Esophagus (tissue), 2 donors: ENCODE results near the gene CLOCK. TPM values are rescaled to one million over a fixed set of nuclear protein-coding genes. Genes with fewer than 3 reads are reported as not detected.

Experiments used
- H3K27ac ChIP-seq, 2 donors: one replicate each; pipeline ENCODE4 v1.5.1; 2013; ENCODE audit warnings: low read depth in 2 of 2, mild to moderate bottlenecking in 2 of 2, inconsistent platforms in 1 of 2, low read length in 1 of 2, moderate library complexity in 1 of 2
- H3K27me3 ChIP-seq, 2 donors: one replicate each; pipeline ENCODE4 v1.6.1; 2013; ENCODE audit warnings: low read length in 2 of 2, control low read depth in 1 of 2, mild to moderate bottlenecking in 1 of 2; ENCODE audit not compliant: insufficient read depth in 2 of 2, control insufficient read depth in 1 of 2
- H3K36me3 ChIP-seq, 2 donors: one replicate each; pipeline ENCODE4 v1.6.1; 2013; ENCODE audit warnings: low read length in 1 of 2; ENCODE audit not compliant: control insufficient read depth in 2 of 2, insufficient read depth in 2 of 2
- H3K4me1 ChIP-seq, 2 donors: one replicate each; pipeline ENCODE4 v1.6.1; 2013; ENCODE audit warnings: low read length in 1 of 2; ENCODE audit not compliant: control insufficient read depth in 2 of 2, insufficient read depth in 2 of 2
- H3K4me3 ChIP-seq, 2 donors: one replicate each; pipeline ENCODE4 v1.5.1; 2013; ENCODE audit warnings: low read length in 2 of 2, mild to moderate bottlenecking in 2 of 2, low read depth in 1 of 2, moderate library complexity in 1 of 2
- H3K9me3 ChIP-seq, 2 donors: one replicate each; pipeline ENCODE4 v1.6.1; 2013; ENCODE audit warnings: mild to moderate bottlenecking in 2 of 2, low read depth in 1 of 2, low read length in 1 of 2, moderate library complexity in 1 of 2; ENCODE audit not compliant: control insufficient read depth in 2 of 2, insufficient read depth in 1 of 2
- WGBS, 2 donors: extraction: QIAGEN DNeasy Blood & Tissue Kit; methylation state at CpG; one replicate each; pipeline ENCODE4 v1.1.7; 2013; 5-methylcytosine and 5-hydroxymethylcytosine counted together
- polyA plus RNA-seq, 2 donors: library from polyadenylated mRNA; stranded (reverse); fragments of 200-250 nt; gene quantifications; one replicate each; pipeline ENCODE4 v1.2.3, GENCODE V29; 2013
- donor health status: healthy with polysubstance abuse.
- donor health status: Bipolar disorder and iron deficiency.

CLOCK gene
- polyA plus RNA-seq, 2 donors = 8.0 to 8.3 TPM

GRCh38 chr4:55524844-55525571 is 21.7 kb downstream of the CLOCK start:
- Histone ChIP-seq H3K27me3 (no peaks in the 10 kb centered on the region), H3K27ac (no peak overlapping the region), H3K9me3 (no peaks in the 10 kb centered on the region), H3K4me3 (no peak overlapping the region), H3K36me3 (no peaks in the 10 kb centered on the region), H3K4me1 (no peaks in the 10 kb centered on the region)
- 86 to 90% methylated on average over 4 of the region's 4 CpGs for WGBS, 2 donors

DNA sequence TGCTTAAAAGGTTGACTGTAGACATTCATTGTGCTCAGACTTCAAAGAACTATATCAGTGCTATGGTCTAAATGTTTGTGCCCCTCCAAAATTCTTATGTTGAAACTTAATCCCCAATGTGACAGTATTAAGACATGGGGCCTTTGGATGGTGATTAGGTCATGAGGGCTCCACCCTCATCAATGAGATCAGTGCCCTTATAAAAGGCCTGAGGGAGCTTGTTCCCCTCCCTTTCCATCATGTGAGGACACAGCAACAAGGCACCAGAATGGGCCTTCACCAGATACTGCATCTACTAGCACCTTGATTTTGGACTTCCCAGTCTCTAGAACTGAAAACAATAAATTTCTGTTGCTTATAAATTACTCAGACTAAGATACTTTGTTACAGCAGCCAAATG is 28.3 kb downstream of the CLOCK start:
- Histone ChIP-seq H3K9me3 (no peaks in the 10 kb centered on the region), H3K4me1 (no peaks in the 10 kb centered on the region), H3K27me3 (no peaks in the 10 kb centered on the region), H3K36me3 (no peaks in the 10 kb centered on the region), H3K4me3 (no peak overlapping the region), H3K27ac (no peak overlapping the region)

DNA sequence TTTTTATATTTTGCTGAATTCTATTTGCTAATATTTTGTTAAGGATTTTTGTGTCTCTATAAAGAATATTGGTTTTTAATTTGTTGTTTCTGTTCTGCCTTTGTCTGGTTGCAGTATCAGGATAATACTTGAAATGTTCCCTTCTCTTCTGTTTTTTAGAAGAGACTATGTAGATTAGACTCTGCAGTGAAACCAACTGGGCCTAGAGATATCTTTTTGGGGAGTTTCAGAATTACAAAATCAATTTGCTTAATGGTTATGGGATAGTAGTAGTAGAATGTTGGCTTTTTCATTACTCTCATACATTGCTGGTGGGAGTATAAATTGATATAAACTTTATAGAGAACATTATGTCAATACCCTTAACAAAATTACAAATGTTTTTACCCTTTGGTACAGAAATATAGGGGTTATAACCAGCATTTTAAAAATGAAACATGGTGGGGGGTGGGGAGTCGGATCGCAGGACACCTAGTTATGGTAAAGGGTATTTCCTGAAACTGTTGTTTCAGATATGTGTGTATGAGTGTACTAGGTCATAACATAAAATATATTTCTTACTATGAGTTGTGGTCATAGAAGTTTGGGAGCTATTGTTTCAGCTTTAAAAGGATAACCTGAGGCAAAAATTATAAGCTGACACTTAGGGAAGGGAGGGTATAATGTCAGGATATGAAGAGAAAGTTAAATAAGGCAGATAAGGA is 29.0 kb downstream of the CLOCK start:
- no peaks in the 10 kb centered on the region for H3K9me3 ChIP-seq
- no peak overlapping the region for H3K27ac ChIP-seq
- H3K27me3 ChIP-seq = no peaks in the 10 kb centered on the region
- 81 to 95% methylated on average over 2 of the region's 2 CpGs for WGBS, 2 donors
- no peak overlapping the region for H3K4me3 ChIP-seq
- no peaks in the 10 kb centered on the region for H3K36me3 ChIP-seq
- H3K4me1 ChIP-seq = no peaks in the 10 kb centered on the region

GRCh38 chr4:55512922-55513571 is 33.7 kb downstream of the CLOCK start:
- Histone ChIP-seq H3K27me3 (no peaks in the 10 kb centered on the region), H3K4me1 (no peaks in the 10 kb centered on the region), H3K36me3 (no peaks in the 10 kb centered on the region), H3K4me3 (no peak overlapping the region), H3K27ac (no peak overlapping the region), H3K9me3 (no peaks in the 10 kb centered on the region)
- WGBS, 2 donors = 87 to 90% methylated on average over 1 of the region's 1 CpG

- Histone ChIP-seq H3K27me3 (no peaks in the 10 kb centered on the region), H3K36me3 (no peaks in the 10 kb centered on the region), H3K27ac (no peak overlapping the region), H3K9me3 (no peaks in the 10 kb centered on the region), H3K4me1 (no peaks in the 10 kb centered on the region), H3K4me3 (no peak overlapping the region)
- WGBS, 2 donors = 92 to 96% methylated on average over 1 of the region's 1 CpG
Observed at GRCh38 chr4:55512077-55512476, 34.6 kb downstream of the CLOCK start.

- Histone ChIP-seq H3K4me3 (no peak overlapping the region), H3K36me3 (no peaks in the 10 kb centered on the region), H3K9me3 (no peaks in the 10 kb centered on the region), H3K4me1 (no peaks in the 10 kb centered on the region), H3K27ac (no peak overlapping the region), H3K27me3 (no peaks in the 10 kb centered on the region)
Observed at GRCh38 chr4:55510685-55511084, 36.0 kb downstream of the CLOCK start.

- H3K27ac ChIP-seq = no peak overlapping the region
- no peaks in the 10 kb centered on the region for H3K9me3 ChIP-seq
- no peak overlapping the region for H3K4me3 ChIP-seq
- H3K36me3 ChIP-seq = no peaks in the 10 kb centered on the region
- no peaks in the 10 kb centered on the region for H3K4me1 ChIP-seq
- H3K27me3 ChIP-seq = no peaks in the 10 kb centered on the region
- 84 to 86% methylated on average over 3 of the region's 3 CpGs for WGBS, 2 donors
Observed at GRCh38 chr4:55509266-55509665, 37.4 kb downstream of the CLOCK start.

- H3K36me3 ChIP-seq = no peaks in the 10 kb centered on the region
- H3K9me3 ChIP-seq = no peaks in the 10 kb centered on the region
- no peak overlapping the region for H3K27ac ChIP-seq
- no peak overlapping the region for H3K4me3 ChIP-seq
- no peaks in the 10 kb centered on the region for H3K27me3 ChIP-seq
- WGBS, 2 donors = 97 to 98% methylated on average over 1 of the region's 1 CpG
- H3K4me1 ChIP-seq = no peaks in the 10 kb centered on the region
Observed at GRCh38 chr4:55507612-55508011, 39.1 kb downstream of the CLOCK start.

DNA sequence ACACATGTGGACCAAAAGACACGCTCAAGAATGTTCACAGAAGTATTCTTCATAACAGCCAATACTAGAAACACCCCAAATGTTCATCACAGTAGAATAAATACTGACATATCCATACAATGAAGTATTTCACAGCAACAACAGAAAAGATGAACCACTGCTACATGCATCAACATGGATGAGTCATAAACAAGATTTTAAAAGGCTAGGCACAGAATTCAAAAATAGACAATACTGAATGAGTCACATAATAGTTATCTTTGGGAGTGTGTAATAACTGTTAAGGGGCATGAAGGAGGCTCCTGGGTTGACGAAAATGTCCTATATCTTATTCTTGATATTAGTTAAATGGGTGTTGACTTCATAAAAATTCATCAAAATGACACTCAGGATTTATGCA is 43.5 kb downstream of the CLOCK start:
- no peak overlapping the region for H3K27ac ChIP-seq
- no peak overlapping the region for H3K4me3 ChIP-seq
- no peaks in the 10 kb centered on the region for H3K27me3 ChIP-seq
- no peaks in the 10 kb centered on the region for H3K4me1 ChIP-seq
- 80 to 84% methylated on average over 2 of the region's 2 CpGs for WGBS, 2 donors
- H3K36me3 ChIP-seq = peaks cover 0 to 4% of the 10 kb centered on the region in 2 donors
- no peaks in the 10 kb centered on the region for H3K9me3 ChIP-seq
